ENCODE results near the gene ZNF518A. TPM values are rescaled to one million over a fixed set of nuclear protein-coding genes. Genes with fewer than 3 reads are reported as not detected.

ZNF518A gene
- total and polyA plus RNA-seq, 2 of the 13 experiments (the other 11 are each of a cell fraction or from before 2014, with no cell fraction given): 21.7 to 37.1 TPM

- TF ChIP-seq NFAT5 (CRISPR knock-in tag; IDR thresholded peaks at IDR 0.05) (0 out of 2 replicates have a peak, but pooled peaks have one; percentile 49), ZFP37 (CRISPR knock-in tag; IDR thresholded peaks at IDR 0.05; ENCODE audit: borderline replicate concordance) (no peak), ZNF800 (CRISPR knock-in tag; IDR thresholded peaks at IDR 0.05) (peak; percentile 29; the same call in 1 of the 2 replicates), ZNF331 (CRISPR knock-in tag; IDR thresholded peaks at IDR 0.05) (peak; percentile 80), ZSCAN5A (CRISPR knock-in tag; IDR thresholded peaks at IDR 0.05; ENCODE audit: borderline replicate concordance) (0 out of 2 replicates have a peak, but pooled peaks have one; percentile 8), THAP7 (CRISPR knock-in tag; IDR thresholded peaks at IDR 0.05) (peak; percentile 67), ZNF609 (CRISPR knock-in tag; IDR thresholded peaks at IDR 0.05; ENCODE audit: borderline replicate concordance) (0 out of 2 replicates have a peak, but pooled peaks have one; percentile 21), ZNF589 (CRISPR knock-in tag; conservative IDR thresholded peaks at IDR 0.05) (peak; percentile 82), EHMT2 (IDR thresholded peaks at IDR 0.05; ENCODE audit: borderline replicate concordance, low read depth, low read length) (peak; percentile 94), ATF7-NPFF (CRISPR knock-in tag; IDR thresholded peaks at IDR 0.05; ENCODE audit: low read depth) (peak; percentile 45; the same call in 1 of the 2 replicates), ZNF260 (CRISPR knock-in tag; IDR thresholded peaks at IDR 0.05; ENCODE audit: borderline replicate concordance, low read depth) (no peak), CBX1 (IDR thresholded peaks at IDR 0.05; ENCODE audit: low read depth) (peak; percentile 47)
Measured at GRCh38 chr10:96089670-96090462, 40.2 kb upstream of the ZNF518A start (continued).
